A549 (cell line): Measurements from ENCODE around the gene ENO2. TPM values are rescaled to one million over a fixed set of nuclear protein-coding genes. Genes with fewer than 3 reads are reported as not detected.

Experiments used
- ATAC-seq, 2 experiments: fragments of 200-7000 bp in 1 of 2; fragments of >200 bp in 1 of 2; cut with Nextera tagmentation in 1 of 2; cut with Tn5 transposase in 1 of 2; 3 replicates each; pipeline versions ENCODE4 v1.8.0 to v1.9.1; 2018 to 2020; ENCODE audit warnings: mild to moderate bottlenecking in 1 of 2, moderate library complexity in 1 of 2
- CTCF ChIA-PET: fragments of 300-600 bp; sonication (Branson Sonifier 250); formaldehyde crosslinking; extraction: SDS; loops from one replicate; lab custom pipeline; 2021; ENCODE audit warnings: antibody characterized with exemption, inconsistent platforms; lab: Yijun Ruan, JAX
- POLR2A ChIA-PET: fragments of 350-600 bp; formaldehyde crosslinking; extraction: SDS; loops from one replicate; lab custom pipeline; 2021; ENCODE audit warnings: antibody characterized with exemption, inconsistent platforms; lab: Yijun Ruan, JAX
- DNase-seq, 2 experiments: peaks; one replicate each; pipeline versions ENCODE4 v3.0.0 to v3.0.0-alpha.2; 2011 to 2016; ENCODE audit warnings: low read depth in 1 of 2, low spot score in 1 of 2
- FAIRE-seq: peaks from 2 replicates; lab custom pipeline; 2011; peaks lifted over from hg19 to GRCh38; lab: Jason Lieb, UNC
- H3K27ac ChIP-seq, 2 experiments: fragments of >200 bp; sonication (Bioruptor Twin); formaldehyde crosslinking; 3 replicates each; pipeline ENCODE4 v1.5.1; 2016 to 2017
- H3K4me1 ChIP-seq: fragments of >200 bp; sonication (Bioruptor Twin); formaldehyde crosslinking; 3 replicates; pipeline ENCODE4 v1.6.1; 2016
- H3K4me2 ChIP-seq: fragments of >200 bp; sonication (Bioruptor Twin); formaldehyde crosslinking; 3 replicates; pipeline ENCODE4 v1.6.1; 2016
- H3K4me3 ChIP-seq: fragments of >200 bp; sonication (Bioruptor Twin); formaldehyde crosslinking; 3 replicates; pipeline ENCODE4 v1.5.1; 2016
- H3K9me3 ChIP-seq: fragments of >200 bp; sonication (Bioruptor Twin); formaldehyde crosslinking; 3 replicates; pipeline ENCODE4 v1.6.1; 2016
- BHLHE40 ChIP-seq: IDR thresholded peaks from 2 replicates; pipeline ENCODE4 v1.6.1; 2012; ENCODE audit warnings: low read depth, low read length, inconsistent platforms
- CEBPB ChIP-seq, 2 experiments: fragments of >200 bp in 1 of 2; sonication (Bioruptor Twin) in 1 of 2; formaldehyde crosslinking in 1 of 2; IDR thresholded peaks; 2 replicates each; pipeline ENCODE4 v1.6.1; 2012 to 2016
- CHD2 ChIP-seq: fragments of 150-350 bp; IDR thresholded peaks from 2 replicates; pipeline ENCODE4 v1.6.1; 2014; ENCODE audit warnings: low read length; ENCODE audit not compliant: partially characterized antibody
- CHD4 ChIP-seq: fragments of 200-600 bp; sonication (generic); IDR thresholded peaks from 2 replicates; pipeline ENCODE4 v1.6.1; 2016; ENCODE audit warnings: antibody characterized with exemption, mild to moderate bottlenecking, borderline replicate concordance
- EHF ChIP-seq: fragments of 250-450 bp; sonication (Bioruptor Pico); IDR thresholded peaks from 2 replicates; pipeline ENCODE4 v1.5.0; 2020; ENCODE audit warnings: mild to moderate bottlenecking
- EHMT2 ChIP-seq: fragments of 200-600 bp; sonication (generic); IDR thresholded peaks from 2 replicates; pipeline ENCODE4 v1.6.1; 2016; ENCODE audit warnings: antibody characterized with exemption, low read depth, mild to moderate bottlenecking, moderate library complexity
- EP300 ChIP-seq, 2 experiments: fragments of >200 bp; sonication (Bioruptor Twin); formaldehyde crosslinking; IDR thresholded peaks; 2 replicates in 1 of 2; 3 replicates in 1 of 2; pipeline ENCODE4 v1.6.1; 2016 to 2017
- ESRRA ChIP-seq: fragments of 150-350 bp; IDR thresholded peaks from 2 replicates; pipeline ENCODE4 v1.6.1; 2014; ENCODE audit warnings: mild to moderate bottlenecking, low read length, borderline replicate concordance
- FOSL2 ChIP-seq, 2 experiments: fragments of 450-650 bp in 1 of 2; fragments of >200 bp in 1 of 2; sonication (Bioruptor Twin) in 1 of 2; formaldehyde crosslinking; IDR thresholded peaks; 2 replicates each; pipeline versions ENCODE4 v1.5.0 to v1.6.1; 2016 to 2020; ENCODE audit warnings: mild to moderate bottlenecking in 1 of 2, moderate library complexity in 1 of 2
- HDAC2 ChIP-seq: fragments of 200-600 bp; sonication (generic); IDR thresholded peaks from 2 replicates; pipeline ENCODE4 v1.6.1; 2016
- HEYL ChIP-seq: fragments of 250-450 bp; sonication (Bioruptor Pico); IDR thresholded peaks from 2 replicates; pipeline ENCODE4 v1.8.0; 2021; ENCODE audit warnings: mild to moderate bottlenecking, moderate library complexity
- HOXA7 ChIP-seq: fragments of 250-450 bp; sonication (Bioruptor Pico); IDR thresholded peaks from 2 replicates; pipeline ENCODE4 v1.5.0; 2020; ENCODE audit warnings: mild to moderate bottlenecking, moderate library complexity
- HOXB13 ChIP-seq: fragments of 250-450 bp; sonication (Bioruptor Pico); IDR thresholded peaks from 2 replicates; pipeline ENCODE4 v1.5.0; 2020; ENCODE audit warnings: low read depth, mild to moderate bottlenecking, moderate library complexity
- HOXB5 ChIP-seq: fragments of 250-450 bp; sonication (Bioruptor Pico); IDR thresholded peaks from 2 replicates; pipeline ENCODE4 v1.5.0; 2020; ENCODE audit warnings: mild to moderate bottlenecking, moderate library complexity
- JUNB ChIP-seq: fragments of >200 bp; sonication (Bioruptor Twin); formaldehyde crosslinking; IDR thresholded peaks from 2 replicates; pipeline ENCODE4 v1.6.1; 2016
- KDM1A ChIP-seq: fragments of 200-600 bp; sonication (generic); IDR thresholded peaks from 2 replicates; pipeline ENCODE4 v1.6.1; 2016; ENCODE audit warnings: low read depth, mild to moderate bottlenecking
- MAFK ChIP-seq: fragments of 450-650 bp; IDR thresholded peaks from 2 replicates; pipeline ENCODE4 v1.6.1; 2014; ENCODE audit not compliant: partially characterized antibody
- NFE2L2 ChIP-seq: fragments of 150-350 bp; conservative IDR thresholded peaks from 2 replicates; pipeline ENCODE4 v1.6.1; 2014; ENCODE audit warnings: low read length
- NR3C1 ChIP-seq: fragments of >200 bp; sonication (Bioruptor Twin); formaldehyde crosslinking; IDR thresholded peaks from 3 replicates; pipeline ENCODE4 v1.6.1; 2017
- PHF8 ChIP-seq: fragments of 200-600 bp; sonication (generic); IDR thresholded peaks from 2 replicates; pipeline ENCODE4 v1.6.1; 2016; ENCODE audit warnings: low read depth, mild to moderate bottlenecking, antibody characterized with exemption, moderate library complexity, borderline replicate concordance
- RAD21 ChIP-seq, 2 experiments: fragments of >200 bp in 1 of 2; sonication (Bioruptor Twin) in 1 of 2; formaldehyde crosslinking in 1 of 2; IDR thresholded peaks in 1 of 2; conservative IDR thresholded peaks in 1 of 2; 2 replicates in 1 of 2; 3 replicates in 1 of 2; pipeline ENCODE4 v1.6.1; 2012 to 2018; ENCODE audit warnings: inconsistent platforms in 1 of 2
- RARB ChIP-seq: fragments of 250-450 bp; sonication (Bioruptor Pico); IDR thresholded peaks from 2 replicates; pipeline ENCODE4 v1.8.0; 2021; ENCODE audit warnings: mild to moderate bottlenecking, moderate library complexity
- RCOR1 ChIP-seq: fragments of 150-350 bp; IDR thresholded peaks from 2 replicates; pipeline ENCODE4 v1.6.1; 2014; ENCODE audit warnings: antibody characterized with exemption, low read length, low read depth
- RFX5 ChIP-seq: fragments of 450-650 bp; IDR thresholded peaks from 2 replicates; pipeline ENCODE4 v1.7.1; 2014; ENCODE audit warnings: antibody characterized with exemption, mild to moderate bottlenecking, moderate library complexity
- TP53 ChIP-seq: fragments of 250-450 bp; sonication (Bioruptor Pico); IDR thresholded peaks from 2 replicates; pipeline ENCODE4 v1.5.0; 2021; ENCODE audit warnings: mild to moderate bottlenecking, moderate library complexity
- ZNF302 ChIP-seq: fragments of 250-450 bp; sonication (Bioruptor Pico); IDR thresholded peaks from 2 replicates; pipeline ENCODE4 v1.9.0; 2021; ENCODE audit warnings: inconsistent platforms, mild to moderate bottlenecking, moderate library complexity
- WGBS: methylation state at CpG from one replicate; pipeline ENCODE4 v1.1.6; 2017; ENCODE audit errors: missing lambda C conversion rate; 5-methylcytosine and 5-hydroxymethylcytosine counted together
- polyA plus RNA-seq, 4 experiments: library from polyadenylated mRNA; depleted of rRNA in 3 of 4; stranded (reverse); fragments of >200 nt; fragmentation: RNase III in 1 of 4; extraction: RNeasy Plus Mini Kit Qiagen cat#74134 plus additional on column Dnase treatment in 1 of 4; gene quantifications; 2 replicates in 3 of 4; 3 replicates in 1 of 4; pipeline ENCODE4 v1.2.3, GENCODE V29; 2011 to 2017
- TF ChIP-seq, protein P1 (sequence below): fragments of >200 bp; sonication (Bioruptor Twin); formaldehyde crosslinking; IDR thresholded peaks from 3 replicates; pipeline ENCODE4 v1.6.1; 2016
- TF ChIP-seq, protein P2 (sequence below): IDR thresholded peaks from 2 replicates; pipeline ENCODE4 v1.6.1; 2012; ENCODE audit warnings: low read depth, borderline replicate concordance
- TF ChIP-seq, protein P3 (sequence below): fragments of 250-450 bp; sonication (Bioruptor Pico); IDR thresholded peaks from 2 replicates; pipeline ENCODE4 v1.5.0; 2020; ENCODE audit warnings: low read depth, mild to moderate bottlenecking, moderate library complexity
- TF ChIP-seq, protein P4 (sequence below): fragments of 200-600 bp; sonication (generic); IDR thresholded peaks from 2 replicates; pipeline ENCODE4 v1.6.1; 2016; ENCODE audit warnings: antibody characterized with exemption, mild to moderate bottlenecking, moderate library complexity
- TF ChIP-seq, protein P5 (sequence below): fragments of >200 bp; sonication (Bioruptor Twin); formaldehyde crosslinking; IDR thresholded peaks from 2 replicates; pipeline ENCODE4 v1.6.1; 2016
- TF ChIP-seq, protein P6 (sequence below): fragments of 450-650 bp; IDR thresholded peaks from 2 replicates; pipeline ENCODE4 v1.6.1; 2014; ENCODE audit warnings: antibody characterized with exemption
- TF ChIP-seq, protein P7 (sequence below): IDR thresholded peaks from 2 replicates; pipeline ENCODE4 v1.6.1; 2012

The ENO2 gene
- polyA plus RNA-seq, 2 of the 4 experiments (the other 2 are of a cell fraction): 26.2 to 38.6 TPM

DNA sequence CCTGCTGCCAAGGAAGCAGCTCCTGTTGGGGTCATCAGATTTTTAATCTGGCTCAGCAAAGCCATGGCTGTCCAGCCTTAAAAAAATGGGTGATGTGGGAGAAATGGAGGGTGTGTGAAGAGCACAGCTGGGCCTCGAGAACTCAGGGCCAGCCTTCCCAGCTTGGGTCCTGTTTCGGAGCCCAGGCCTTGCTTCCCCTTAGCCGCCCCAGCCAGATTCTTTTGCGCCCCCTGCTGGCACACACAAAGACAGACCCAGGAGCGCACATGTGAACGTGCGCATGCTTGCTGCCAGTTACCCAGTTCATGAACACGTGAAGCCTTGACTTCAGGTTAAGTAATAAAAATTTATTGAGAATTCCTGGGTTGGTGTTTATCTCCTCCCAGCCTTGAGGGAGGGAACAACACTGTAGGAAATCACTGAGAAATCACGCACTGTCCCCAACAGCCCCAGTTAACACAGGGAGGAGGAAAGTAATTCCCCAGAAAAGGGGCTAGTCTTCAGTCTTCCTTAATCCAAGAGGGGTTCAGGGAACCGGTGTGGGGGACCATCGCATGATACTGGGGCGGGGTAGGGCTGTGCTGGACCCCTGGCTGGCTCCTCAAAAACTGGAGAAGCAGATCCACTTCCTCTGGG, 50.8 kb downstream of the ENO2 start:
- H3K4me2 ChIP-seq: peak overlapping the region; percentile 14; the same call in 1 of the 3 replicates
- POLR2A ChIA-PET: interaction anchor here (0.9 to 9.0 kb wide), 4 partner anchors 20 to 96 kb away, joined by 4 to 174 read pairs (median 6); partner anchors contain the start of genes C12orf57, LPCAT3 and RNU7-1
- CTCF ChIA-PET: interaction anchor here (0.5 to 11.2 kb wide), 34 partner anchors 7 to 181 kb away, joined by 3 to 354 read pairs (median 4); partner anchors contain the start of genes C12orf57, C1RL, C1S and PTPN6
- 21% methylated on average over 12 of the region's 12 CpGs for WGBS
- H3K27ac ChIP-seq: peak overlapping the region; percentile 50 to 99; a peak in 5 of 6 replicates
- FAIRE-seq: no peak
- H3K4me1 ChIP-seq: peaks cover 51% of the 10 kb centered on the region
- no peak overlapping the region for H3K4me3 ChIP-seq
- DNase-seq: peak; percentile 92 to 93
- no peaks in the 10 kb centered on the region for H3K9me3 ChIP-seq
- ATAC-seq: peak; percentile 64 to 77
- no peak for TF ChIP-seq EHF (CRISPR knock-in tag)
- TF ChIP-seq RFX5: no peak
- TF ChIP-seq, protein P1, sequence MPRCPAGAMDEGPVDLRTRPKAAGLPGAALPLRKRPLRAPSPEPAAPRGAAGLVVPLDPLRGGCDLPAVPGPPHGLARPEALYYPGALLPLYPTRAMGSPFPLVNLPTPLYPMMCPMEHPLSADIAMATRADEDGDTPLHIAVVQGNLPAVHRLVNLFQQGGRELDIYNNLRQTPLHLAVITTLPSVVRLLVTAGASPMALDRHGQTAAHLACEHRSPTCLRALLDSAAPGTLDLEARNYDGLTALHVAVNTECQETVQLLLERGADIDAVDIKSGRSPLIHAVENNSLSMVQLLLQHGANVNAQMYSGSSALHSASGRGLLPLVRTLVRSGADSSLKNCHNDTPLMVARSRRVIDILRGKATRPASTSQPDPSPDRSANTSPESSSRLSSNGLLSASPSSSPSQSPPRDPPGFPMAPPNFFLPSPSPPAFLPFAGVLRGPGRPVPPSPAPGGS: no peak
- TF ChIP-seq HOXB13: no peak
- TF ChIP-seq, protein P2, sequence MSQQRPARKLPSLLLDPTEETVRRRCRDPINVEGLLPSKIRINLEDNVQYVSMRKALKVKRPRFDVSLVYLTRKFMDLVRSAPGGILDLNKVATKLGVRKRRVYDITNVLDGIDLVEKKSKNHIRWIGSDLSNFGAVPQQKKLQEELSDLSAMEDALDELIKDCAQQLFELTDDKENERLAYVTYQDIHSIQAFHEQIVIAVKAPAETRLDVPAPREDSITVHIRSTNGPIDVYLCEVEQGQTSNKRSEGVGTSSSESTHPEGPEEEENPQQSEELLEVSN: 0 out of 2 replicates have a peak, but pooled peaks have one; percentile 23
- no peak for TF ChIP-seq NFE2L2
- no peak for TF ChIP-seq CEBPB (IDR thresholded peaks at IDR 0.05)
- TF ChIP-seq HDAC2: no peak
- TF ChIP-seq, protein P3, sequence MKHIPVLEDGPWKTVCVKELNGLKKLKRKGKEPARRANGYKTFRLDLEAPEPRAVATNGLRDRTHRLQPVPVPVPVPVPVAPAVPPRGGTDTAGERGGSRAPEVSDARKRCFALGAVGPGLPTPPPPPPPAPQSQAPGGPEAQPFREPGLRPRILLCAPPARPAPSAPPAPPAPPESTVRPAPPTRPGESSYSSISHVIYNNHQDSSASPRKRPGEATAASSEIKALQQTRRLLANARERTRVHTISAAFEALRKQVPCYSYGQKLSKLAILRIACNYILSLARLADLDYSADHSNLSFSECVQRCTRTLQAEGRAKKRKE (CRISPR knock-in tag): no peak
- TF ChIP-seq, protein P4, sequence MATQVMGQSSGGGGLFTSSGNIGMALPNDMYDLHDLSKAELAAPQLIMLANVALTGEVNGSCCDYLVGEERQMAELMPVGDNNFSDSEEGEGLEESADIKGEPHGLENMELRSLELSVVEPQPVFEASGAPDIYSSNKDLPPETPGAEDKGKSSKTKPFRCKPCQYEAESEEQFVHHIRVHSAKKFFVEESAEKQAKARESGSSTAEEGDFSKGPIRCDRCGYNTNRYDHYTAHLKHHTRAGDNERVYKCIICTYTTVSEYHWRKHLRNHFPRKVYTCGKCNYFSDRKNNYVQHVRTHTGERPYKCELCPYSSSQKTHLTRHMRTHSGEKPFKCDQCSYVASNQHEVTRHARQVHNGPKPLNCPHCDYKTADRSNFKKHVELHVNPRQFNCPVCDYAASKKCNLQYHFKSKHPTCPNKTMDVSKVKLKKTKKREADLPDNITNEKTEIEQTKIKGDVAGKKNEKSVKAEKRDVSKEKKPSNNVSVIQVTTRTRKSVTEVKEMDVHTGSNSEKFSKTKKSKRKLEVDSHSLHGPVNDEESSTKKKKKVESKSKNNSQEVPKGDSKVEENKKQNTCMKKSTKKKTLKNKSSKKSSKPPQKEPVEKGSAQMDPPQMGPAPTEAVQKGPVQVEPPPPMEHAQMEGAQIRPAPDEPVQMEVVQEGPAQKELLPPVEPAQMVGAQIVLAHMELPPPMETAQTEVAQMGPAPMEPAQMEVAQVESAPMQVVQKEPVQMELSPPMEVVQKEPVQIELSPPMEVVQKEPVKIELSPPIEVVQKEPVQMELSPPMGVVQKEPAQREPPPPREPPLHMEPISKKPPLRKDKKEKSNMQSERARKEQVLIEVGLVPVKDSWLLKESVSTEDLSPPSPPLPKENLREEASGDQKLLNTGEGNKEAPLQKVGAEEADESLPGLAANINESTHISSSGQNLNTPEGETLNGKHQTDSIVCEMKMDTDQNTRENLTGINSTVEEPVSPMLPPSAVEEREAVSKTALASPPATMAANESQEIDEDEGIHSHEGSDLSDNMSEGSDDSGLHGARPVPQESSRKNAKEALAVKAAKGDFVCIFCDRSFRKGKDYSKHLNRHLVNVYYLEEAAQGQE: no peak
- TF ChIP-seq TP53 (CRISPR knock-in tag): no peak
- TF ChIP-seq, protein P5, sequence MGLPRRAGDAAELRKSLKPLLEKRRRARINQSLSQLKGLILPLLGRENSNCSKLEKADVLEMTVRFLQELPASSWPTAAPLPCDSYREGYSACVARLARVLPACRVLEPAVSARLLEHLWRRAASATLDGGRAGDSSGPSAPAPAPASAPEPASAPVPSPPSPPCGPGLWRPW: no peak
- no peak for TF ChIP-seq NR3C1
- TF ChIP-seq BHLHE40: no peak
- no peak for TF ChIP-seq HEYL (CRISPR knock-in tag)
- TF ChIP-seq RCOR1: no peak
- TF ChIP-seq KDM1A: no peak
- no peak for TF ChIP-seq JUNB
- no peak for TF ChIP-seq PHF8
- TF ChIP-seq HOXA7: no peak
- TF ChIP-seq MAFK: no peak
- no peak for TF ChIP-seq HOXB5 (CRISPR knock-in tag)
- TF ChIP-seq, protein P6, sequence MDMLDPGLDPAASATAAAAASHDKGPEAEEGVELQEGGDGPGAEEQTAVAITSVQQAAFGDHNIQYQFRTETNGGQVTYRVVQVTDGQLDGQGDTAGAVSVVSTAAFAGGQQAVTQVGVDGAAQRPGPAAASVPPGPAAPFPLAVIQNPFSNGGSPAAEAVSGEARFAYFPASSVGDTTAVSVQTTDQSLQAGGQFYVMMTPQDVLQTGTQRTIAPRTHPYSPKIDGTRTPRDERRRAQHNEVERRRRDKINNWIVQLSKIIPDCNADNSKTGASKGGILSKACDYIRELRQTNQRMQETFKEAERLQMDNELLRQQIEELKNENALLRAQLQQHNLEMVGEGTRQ: peak; percentile 75
- peak; percentile 59 to 67; a peak in 4 of 5 replicates for TF ChIP-seq RAD21 (conservative IDR thresholded peaks at IDR 0.05 in 1 of 2, IDR thresholded peaks at IDR 0.05 in 1 of 2)
- no peak for TF ChIP-seq CHD2
- TF ChIP-seq FOSL2 (IDR thresholded peaks at IDR 0.05): no peak
- TF ChIP-seq FOSL2 (CRISPR knock-in tag; IDR thresholded peaks at IDR 0.05): no peak
- TF ChIP-seq CHD4: no peak
- TF ChIP-seq RARB (CRISPR knock-in tag): no peak
- no peak for TF ChIP-seq EP300 (IDR thresholded peaks at IDR 0.05)
- no peak for TF ChIP-seq ZNF302 (CRISPR knock-in tag)
- no peak for TF ChIP-seq ESRRA
- TF ChIP-seq EHMT2: no peak
- TF ChIP-seq, protein P7, sequence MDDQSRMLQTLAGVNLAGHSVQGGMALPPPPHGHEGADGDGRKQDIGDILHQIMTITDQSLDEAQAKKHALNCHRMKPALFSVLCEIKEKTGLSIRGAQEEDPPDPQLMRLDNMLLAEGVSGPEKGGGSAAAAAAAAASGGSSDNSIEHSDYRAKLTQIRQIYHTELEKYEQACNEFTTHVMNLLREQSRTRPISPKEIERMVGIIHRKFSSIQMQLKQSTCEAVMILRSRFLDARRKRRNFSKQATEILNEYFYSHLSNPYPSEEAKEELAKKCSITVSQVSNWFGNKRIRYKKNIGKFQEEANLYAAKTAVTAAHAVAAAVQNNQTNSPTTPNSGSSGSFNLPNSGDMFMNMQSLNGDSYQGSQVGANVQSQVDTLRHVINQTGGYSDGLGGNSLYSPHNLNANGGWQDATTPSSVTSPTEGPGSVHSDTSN: no peak
